HCT116 (cell line): ENCODE results near the gene CSNK2A2. TPM values are rescaled to one million over a fixed set of nuclear protein-coding genes. Genes with fewer than 3 reads are reported as not detected.

Source experiments
- ATAC-seq: fragments of 200-7000 bp; cut with Tn5 transposase; 2 replicates; pipeline ENCODE4 v1.9.1; 2020; ENCODE audit warnings: mild to moderate bottlenecking, moderate library complexity
- BruUV-seq: library from RNA; stranded (reverse); fragments of 400-500 nt; replicated peaks from 2 replicates; lab custom pipeline; 2021; lab: Mats Ljungman, UMichigan
- CTCF ChIA-PET: fragments of 300-600 bp; sonication (Branson Sonifier 250); formaldehyde crosslinking; loops from one replicate; lab custom pipeline; 2021; ENCODE audit warnings: antibody characterized with exemption; lab: Charles Lee
- POLR2A ChIA-PET: fragments of 300-600, 350-600 bp; sonication (Branson Sonifier 250); formaldehyde crosslinking; loops from one replicate; lab custom pipeline; 2021; ENCODE audit warnings: antibody characterized with exemption; lab: Charles Lee
- RAD21 ChIA-PET, 2 experiments: fragments of 300-600 bp; sonication (Branson Sonifier 250); formaldehyde crosslinking; loops; one replicate each; lab custom pipeline; 2023; ENCODE audit warnings: low total read pairs in 2 of 2; ENCODE audit not compliant: uncharacterized antibody in 2 of 2, unreplicated experiment in 2 of 2, low non-redundant PET in 1 of 2; lab: Charles Lee
- DNase-seq: peaks from one replicate; pipeline ENCODE4 v3.0.0-alpha.2; 2010; ENCODE audit warnings: low read depth, low spot score
- H2AFZ ChIP-seq: fragments of 200-600 bp; shearing (Covaris generic), sonication (generic); 2 replicates; pipeline ENCODE4 v1.6.1; 2017; ENCODE audit warnings: low read depth, mixed run types, mixed read lengths, antibody characterized with exemption, low read length; ENCODE audit not compliant: poor library complexity, severe bottlenecking
- H3K27ac ChIP-seq: 2 replicates; pipeline ENCODE4 v1.5.1; 2012; ENCODE audit warnings: low read depth, low read length
- H3K27me3 ChIP-seq: fragments of 200-600 bp; sonication (generic); 2 replicates; pipeline ENCODE4 v1.6.1; 2016; ENCODE audit warnings: mixed run types, low read length, mixed read lengths; ENCODE audit not compliant: insufficient read depth
- H3K36me3 ChIP-seq, 2 experiments: fragments of 200-500 bp in 1 of 2; fragments of 200-600 bp in 1 of 2; sonication (Bioruptor generic) in 1 of 2; sonication (generic) in 1 of 2; 2 replicates each; pipeline versions ENCODE4 v1.5.1 to v1.6.1; 2014 to 2016; ENCODE audit warnings: low read length in 2 of 2, inconsistent platforms in 1 of 2, mixed read lengths in 1 of 2, mixed run types in 1 of 2; ENCODE audit not compliant: insufficient read depth in 2 of 2, control insufficient read depth in 1 of 2
- H3K4me1 ChIP-seq, 2 experiments: fragments of 200-600 bp in 1 of 2; sonication (generic) in 1 of 2; 2 replicates each; pipeline versions ENCODE4 v1.5.1 to v1.6.1; 2012 to 2017; ENCODE audit warnings: low read length in 2 of 2, inconsistent platforms in 1 of 2, mild to moderate bottlenecking in 1 of 2, mixed read lengths in 1 of 2, mixed run types in 1 of 2, moderate library complexity in 1 of 2; ENCODE audit not compliant: insufficient read depth in 2 of 2, control insufficient read depth in 1 of 2
- H3K4me2 ChIP-seq: fragments of 200-600 bp; sonication (generic); 2 replicates; pipeline ENCODE4 v1.6.1; 2017; ENCODE audit warnings: mixed run types, low read length, mixed read lengths
- H3K4me3 ChIP-seq, 2 experiments: fragments of 200-600 bp in 1 of 2; sonication (generic) in 1 of 2; replicated peaks in 1 of 2; 2 replicates each; pipeline ENCODE4 v1.5.1; 2011 to 2016; ENCODE audit warnings: low read length in 2 of 2, control low read depth in 1 of 2, low read depth in 1 of 2, mild to moderate bottlenecking in 1 of 2, mixed read lengths in 1 of 2, mixed run types in 1 of 2
- H3K79me2 ChIP-seq: fragments of 200-600 bp; sonication (generic); 2 replicates; pipeline ENCODE4 v1.6.1; 2017; ENCODE audit warnings: mild to moderate bottlenecking, mixed run types, low read length, moderate library complexity, mixed read lengths; ENCODE audit not compliant: insufficient read depth
- H3K9ac ChIP-seq: fragments of 200-600 bp; sonication (generic); 2 replicates; pipeline ENCODE4 v1.6.1; 2016; ENCODE audit warnings: low read length, mixed read lengths
- H3K9me2 ChIP-seq: fragments of 200-600 bp; sonication (generic), shearing (Covaris generic); 2 replicates; pipeline ENCODE4 v1.6.1; 2017; ENCODE audit warnings: mixed run types, mild to moderate bottlenecking, moderate library complexity; ENCODE audit not compliant: insufficient read depth
- H3K9me3 ChIP-seq, 2 experiments: fragments of 200-500 bp in 1 of 2; fragments of 200-600 bp in 1 of 2; sonication (Bioruptor generic) in 1 of 2; sonication (generic) in 1 of 2; 2 replicates each; pipeline ENCODE4 v1.6.1; 2014 to 2017; ENCODE audit warnings: low read length in 2 of 2, mixed read lengths in 2 of 2, inconsistent platforms in 1 of 2, low read depth in 1 of 2, mild to moderate bottlenecking in 1 of 2, mixed run types in 1 of 2, moderate library complexity in 1 of 2; ENCODE audit not compliant: control insufficient read depth in 1 of 2, insufficient read depth in 1 of 2
- H4K20me1 ChIP-seq: fragments of 200-600 bp; sonication (generic), shearing (Covaris generic); 2 replicates; pipeline ENCODE4 v1.6.1; 2017; ENCODE audit warnings: mixed run types, mild to moderate bottlenecking, moderate library complexity; ENCODE audit not compliant: insufficient read depth
- ATF3 ChIP-seq: IDR thresholded peaks from 2 replicates; pipeline ENCODE4 v1.6.1; 2012
- CBX3 ChIP-seq: IDR thresholded peaks from 2 replicates; pipeline ENCODE4 v1.6.1; 2012; ENCODE audit warnings: low read depth
- EGR1 ChIP-seq: IDR thresholded peaks from 2 replicates; pipeline ENCODE4 v1.6.1; 2012; ENCODE audit warnings: low read depth
- ELF1 ChIP-seq: IDR thresholded peaks from 2 replicates; pipeline ENCODE4 v1.6.1; 2012; ENCODE audit warnings: low read depth, borderline replicate concordance
- EZH2 ChIP-seq: fragments of 200-600 bp; sonication (generic); IDR thresholded peaks from 2 replicates; pipeline ENCODE4 v1.6.1; 2017; ENCODE audit warnings: antibody characterized with exemption, mixed run types
- EZH2phosphoT487 ChIP-seq: fragments of 200-600 bp; IDR thresholded peaks from 2 replicates; pipeline ENCODE4 v1.6.1; 2018; ENCODE audit warnings: antibody characterized with exemption, borderline replicate concordance
- FOSL1 ChIP-seq: IDR thresholded peaks from 2 replicates; pipeline ENCODE4 v1.6.1; 2012; ENCODE audit warnings: low read depth
- JUND ChIP-seq: IDR thresholded peaks from 2 replicates; pipeline ENCODE4 v1.6.1; 2012
- POLR2A ChIP-seq: IDR thresholded peaks from 2 replicates; pipeline ENCODE4 v1.7.0; 2011; ENCODE audit warnings: borderline replicate concordance; ENCODE audit not compliant: insufficient read depth, insufficient read length; ENCODE audit errors: extremely low read depth
- POLR2AphosphoS5 ChIP-seq: IDR thresholded peaks from 2 replicates; pipeline ENCODE4 v1.6.1; 2011; ENCODE audit warnings: mild to moderate bottlenecking, low read depth, low read length, moderate library complexity
- RAD21 ChIP-seq: IDR thresholded peaks from 2 replicates; pipeline ENCODE4 v1.6.1; 2012; ENCODE audit warnings: low read depth, mild to moderate bottlenecking
- SIN3A ChIP-seq: IDR thresholded peaks from 2 replicates; pipeline ENCODE4 v1.6.1; 2012; ENCODE audit warnings: low read depth
- SP1 ChIP-seq: IDR thresholded peaks from 2 replicates; pipeline ENCODE4 v1.6.1; 2012; ENCODE audit warnings: low read depth
- SRF ChIP-seq: IDR thresholded peaks from 2 replicates; pipeline ENCODE4 v1.6.1; 2012; ENCODE audit warnings: low read depth
- TCF7L2 ChIP-seq: IDR thresholded peaks from 2 replicates; pipeline ENCODE4 v1.7.0; 2011; ENCODE audit warnings: borderline replicate concordance, inconsistent platforms; ENCODE audit not compliant: insufficient read depth, insufficient read length; ENCODE audit errors: extremely low read depth
- ZBTB33 ChIP-seq: IDR thresholded peaks from 2 replicates; pipeline ENCODE4 v1.6.1; 2011; ENCODE audit warnings: mild to moderate bottlenecking, low read length, moderate library complexity; ENCODE audit not compliant: insufficient replicate concordance; ENCODE audit errors: extremely low read depth
- ZFX ChIP-seq: fragments of 450-650 bp; IDR thresholded peaks from 2 replicates; pipeline ENCODE4 v1.6.1; 2017
- ZNF274 ChIP-seq: fragments of 200-500 bp; sonication (Bioruptor generic); IDR thresholded peaks from 2 replicates; pipeline ENCODE4 v1.6.1; 2014; ENCODE audit warnings: mild to moderate bottlenecking, low read depth, low read length, inconsistent platforms
- intact Hi-C: fragments of 100-400 bp; cut with micrococcal nuclease; formaldehyde crosslinking; loops from 2 replicates; pipeline ENCODE4 v1.10.0; 2022
- total RNA-seq: library from RNA; stranded (reverse); gene quantifications from one replicate; pipeline ENCODE4 v1.2.1, GENCODE V29; 2021; ENCODE audit not compliant: unreplicated experiment
- TF ChIP-seq, protein P1 (sequence below), 3 experiments: fragments of 200-600 bp in 1 of 3; sonication (generic) in 1 of 3; IDR thresholded peaks in 2 of 3; conservative IDR thresholded peaks in 1 of 3; 2 replicates each; pipeline ENCODE4 v1.5.1; 2012 to 2017; ENCODE audit warnings: low read depth in 2 of 3, low read length in 2 of 3, antibody characterized with exemption in 1 of 3, borderline replicate concordance in 1 of 3, control low read depth in 1 of 3, mild to moderate bottlenecking in 1 of 3, mixed read lengths in 1 of 3, mixed run types in 1 of 3, moderate library complexity in 1 of 3; ENCODE audit not compliant: insufficient read depth in 1 of 3
- TF ChIP-seq, protein P2 (sequence below): IDR thresholded peaks from 2 replicates; pipeline ENCODE4 v1.6.1; 2012

The CSNK2A2 gene
- total RNA-seq, 1 experiment from 2014 or later, result 97.7 TPM

- ChIA-PET POLR2A (interaction anchor here (0.5 to 0.7 kb wide), 3 partner anchors 11 to 105 kb away, joined by 3 to 4 read pairs (median 3); no protein-coding TSS in a partner anchor), RAD21 (no interaction called here), CTCF (interaction anchor here (1.4 kb wide), 1 partner anchor 31 kb away, joined by 7 read pairs; no protein-coding TSS in a partner anchor)
- Histone ChIP-seq H3K27ac (no peak overlapping the region), H3K79me2 (peaks cover 58% of the 10 kb centered on the region), H3K36me3 (no peaks in the 10 kb centered on the region)
- TF ChIP-seq, protein P1, sequence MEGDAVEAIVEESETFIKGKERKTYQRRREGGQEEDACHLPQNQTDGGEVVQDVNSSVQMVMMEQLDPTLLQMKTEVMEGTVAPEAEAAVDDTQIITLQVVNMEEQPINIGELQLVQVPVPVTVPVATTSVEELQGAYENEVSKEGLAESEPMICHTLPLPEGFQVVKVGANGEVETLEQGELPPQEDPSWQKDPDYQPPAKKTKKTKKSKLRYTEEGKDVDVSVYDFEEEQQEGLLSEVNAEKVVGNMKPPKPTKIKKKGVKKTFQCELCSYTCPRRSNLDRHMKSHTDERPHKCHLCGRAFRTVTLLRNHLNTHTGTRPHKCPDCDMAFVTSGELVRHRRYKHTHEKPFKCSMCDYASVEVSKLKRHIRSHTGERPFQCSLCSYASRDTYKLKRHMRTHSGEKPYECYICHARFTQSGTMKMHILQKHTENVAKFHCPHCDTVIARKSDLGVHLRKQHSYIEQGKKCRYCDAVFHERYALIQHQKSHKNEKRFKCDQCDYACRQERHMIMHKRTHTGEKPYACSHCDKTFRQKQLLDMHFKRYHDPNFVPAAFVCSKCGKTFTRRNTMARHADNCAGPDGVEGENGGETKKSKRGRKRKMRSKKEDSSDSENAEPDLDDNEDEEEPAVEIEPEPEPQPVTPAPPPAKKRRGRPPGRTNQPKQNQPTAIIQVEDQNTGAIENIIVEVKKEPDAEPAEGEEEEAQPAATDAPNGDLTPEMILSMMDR (IDR thresholded peaks at IDR 0.05 in 2 of 3, conservative IDR thresholded peaks at IDR 0.05 in 1 of 3; ENCODE audit: borderline replicate concordance in 1 of 3, insufficient read depth in 1 of 3, low read depth in 2 of 3, low read length in 2 of 3), result no peak
- TF ChIP-seq ZNF274 (no peak), ZBTB33 (no peak), ZFX (no peak), JUND (no peak), POLR2A (no peak), SP1 (no peak), ELF1 (no peak), EGR1 (no peak), EZH2phosphoT487 (no peak), POLR2AphosphoS5 (no peak), FOSL1 (no peak), EZH2 (no peak), ATF3 (no peak), TCF7L2 (no peak), SIN3A (no peak), SRF (no peak), RAD21 (no peak), CBX3 (no peak)
- TF ChIP-seq, protein P2, sequence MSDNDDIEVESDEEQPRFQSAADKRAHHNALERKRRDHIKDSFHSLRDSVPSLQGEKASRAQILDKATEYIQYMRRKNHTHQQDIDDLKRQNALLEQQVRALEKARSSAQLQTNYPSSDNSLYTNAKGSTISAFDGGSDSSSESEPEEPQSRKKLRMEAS, result no peak
- TF ChIP-seq, all 23 proteins: peak for 0
- BruUV-seq, result TSS peak; percentile 57
- Histone ChIP-seq H4K20me1 (peaks cover 18% of the 10 kb centered on the region; the same call in 1 of the 2 replicates), H3K4me1 (peaks cover 11 to 28% of the 10 kb centered on the region in 2 experiments; a peak in 3 of 4 replicates), H3K4me3 (peak overlapping the region; percentile 94 to 99), H3K9me3 (no peaks in the 10 kb centered on the region), H3K9ac (peak overlapping the region; percentile 98), H2AFZ (no peak overlapping the region), H3K4me2 (peak overlapping the region; percentile 95), H3K9me2 (no peaks in the 10 kb centered on the region), H3K27me3 (no peaks in the 10 kb centered on the region)
- ATAC-seq (no peak), DNase-seq (no peak)
- intact Hi-C loops, result no loop called here
Observed at GRCh38 chr16:58128181-58128631, 69.7 kb downstream of the CSNK2A2 start.
